Immature natural killer cell (primary cell): ENCODE data around the gene STARD7. TPM values are rescaled to one million over a fixed set of nuclear protein-coding genes. Genes with fewer than 3 reads are reported as not detected.
A peak's percentile ranks its signal among the peaks of the same experiment; 100 is the strongest.
"Not testable (repeated sequence)": the region's sequence is repeated elsewhere in the genome, so short reads cannot be mapped to it uniquely, and the experiment has no call there.

Experiments used
- DNase-seq, 3 donors: peaks; one replicate each; pipeline ENCODE4 v3.0.0; 2022; ENCODE audit warnings: mixed read lengths in 1 of 3
- H3K27ac Mint-ChIP-seq, 6 donors: one replicate each; pipeline ENCODE4 v1.8.0; 2020; ENCODE audit warnings: mixed read lengths in 6 of 6, mild to moderate bottlenecking in 5 of 6, inconsistent platforms in 4 of 6, moderate library complexity in 3 of 6
- H3K27me3 Mint-ChIP-seq, 3 donors: one replicate each; pipeline ENCODE4 v1.8.0; 2020 to 2021; ENCODE audit warnings: low read depth in 3 of 3, mild to moderate bottlenecking in 3 of 3, mixed read lengths in 3 of 3, moderate library complexity in 3 of 3, inconsistent platforms in 1 of 3
- H3K36me3 Mint-ChIP-seq, 3 donors: one replicate each; pipeline ENCODE4 v1.8.0; 2020; ENCODE audit warnings: mixed read lengths in 3 of 3, inconsistent platforms in 2 of 3, mild to moderate bottlenecking in 2 of 3
- H3K4me1 Mint-ChIP-seq, 2 donors: one replicate each; pipeline ENCODE4 v1.8.0; 2020; ENCODE audit warnings: inconsistent platforms in 2 of 2, mild to moderate bottlenecking in 2 of 2, mixed read lengths in 2 of 2, moderate library complexity in 1 of 2
- H3K4me3 Mint-ChIP-seq, 5 donors: one replicate each; pipeline ENCODE4 v1.8.0; 2020; ENCODE audit warnings: mild to moderate bottlenecking in 5 of 5, mixed read lengths in 5 of 5, inconsistent platforms in 3 of 5, moderate library complexity in 3 of 5
- H3K9me3 Mint-ChIP-seq, 6 donors: one replicate each; pipeline ENCODE4 v1.8.0; 2020; ENCODE audit warnings: mild to moderate bottlenecking in 6 of 6, mixed read lengths in 6 of 6, inconsistent platforms in 4 of 6, moderate library complexity in 3 of 6
- polyA plus RNA-seq, 3 donors: library from polyadenylated mRNA; unstranded; fragments of 300-500 nt; fragmentation: Illumina TruSeq; gene quantifications; one replicate each; pipeline ENCODE4 v1.2.3, GENCODE V29; 2021

STARD7 gene
- polyA plus RNA-seq, 3 donors from 2014 or later = 161 to 252 (median 173) TPM

DNA sequence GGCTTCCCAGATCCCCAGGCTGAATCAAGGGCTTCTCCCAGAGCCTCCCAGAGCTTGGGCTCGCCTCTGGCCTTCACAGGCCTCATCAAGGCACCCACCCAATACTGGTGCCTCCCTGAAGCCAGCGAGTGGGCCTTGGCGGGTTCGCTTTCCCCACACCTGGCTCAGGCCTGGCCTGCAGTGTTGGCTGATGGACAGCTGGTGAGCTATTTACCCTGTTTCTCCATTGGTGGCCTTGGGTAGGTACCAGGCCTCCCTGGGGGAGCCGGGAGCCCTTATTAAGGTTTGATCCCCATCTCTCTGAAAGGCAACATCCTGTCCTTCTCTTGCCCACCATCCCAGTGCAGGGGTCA, 45.2 kb downstream of the STARD7 start:
- H3K4me1 Mint-ChIP-seq = peaks cover 64 to 76% of the 10 kb centered on the region in 2 donors
- no peak for DNase-seq
- peaks cover 15 to 28% (median 21%) of the 10 kb centered on the region in 3 donors for H3K27me3 Mint-ChIP-seq
- no peaks in the 10 kb centered on the region for H3K9me3 Mint-ChIP-seq
- peak overlapping the region; percentile 36 to 83 (median 73) for H3K4me3 Mint-ChIP-seq
- H3K36me3 Mint-ChIP-seq = no peaks in the 10 kb centered on the region
- peak overlapping the region; percentile 88 to 98 (median 94) for H3K27ac Mint-ChIP-seq

DNA sequence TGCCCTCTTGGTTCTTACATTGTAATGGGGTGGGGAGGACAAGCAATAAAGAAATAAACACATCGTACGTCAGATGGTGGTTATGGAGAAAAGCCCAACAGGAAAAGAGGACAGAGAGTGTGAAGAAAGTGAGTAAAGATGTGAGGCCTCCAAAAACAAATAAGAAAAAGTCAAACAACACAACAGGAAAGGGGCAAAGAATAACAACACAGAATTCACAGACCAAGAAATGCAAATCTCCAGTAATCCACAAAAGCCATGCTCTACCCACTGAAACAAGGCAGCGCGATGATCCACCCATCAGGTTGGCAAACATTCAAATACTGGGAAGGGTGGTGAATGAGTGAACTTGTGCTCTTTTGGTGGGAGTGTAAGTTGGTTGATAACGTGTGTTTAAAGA, 46.7 kb downstream of the STARD7 start:
- DNase-seq = peak; percentile 80 to 82 (median 81)
- H3K36me3 Mint-ChIP-seq = no peaks in the 10 kb centered on the region
- peaks cover 74 to 82% of the 10 kb centered on the region in 2 donors for H3K4me1 Mint-ChIP-seq
- peaks cover 17 to 28% (median 21%) of the 10 kb centered on the region in 3 donors for H3K27me3 Mint-ChIP-seq
- peak overlapping the region; percentile 55 to 76 (median 67) for H3K4me3 Mint-ChIP-seq
- no peaks in the 10 kb centered on the region for H3K9me3 Mint-ChIP-seq
- H3K27ac Mint-ChIP-seq = peak overlapping the region; percentile 88 to 98 (median 94)

DNA sequence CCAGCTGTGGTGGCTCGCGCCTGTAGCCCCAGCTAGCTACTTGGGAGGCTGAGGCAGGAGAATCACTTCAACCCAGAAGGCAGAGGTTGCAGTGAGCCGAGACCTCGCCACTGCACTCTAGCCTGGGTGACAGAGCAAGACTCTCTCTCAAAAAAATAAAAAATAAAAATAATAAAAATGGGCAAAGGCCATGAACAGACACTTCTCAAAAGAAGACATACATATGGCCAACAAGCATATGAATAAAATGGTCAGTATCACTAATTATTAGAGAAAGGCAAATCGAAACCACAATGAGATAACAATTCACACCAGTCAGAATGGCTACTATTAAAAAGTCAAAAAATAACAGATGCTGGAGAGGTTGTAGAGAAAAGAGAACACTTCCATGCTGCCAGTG, 48.3 kb downstream of the STARD7 start:
- peaks cover 85 to 95% of the 10 kb centered on the region in 2 donors for H3K4me1 Mint-ChIP-seq
- peak overlapping the region in 3 of 5 donors; percentile 35 to 67 (median 67) for H3K4me3 Mint-ChIP-seq
- not testable (repeated sequence) for H3K36me3 Mint-ChIP-seq, H3K9me3 Mint-ChIP-seq, DNase-seq
- H3K27me3 Mint-ChIP-seq = peaks cover 21 to 31% (median 27%) of the 10 kb centered on the region in 3 donors
- H3K27ac Mint-ChIP-seq = peak overlapping the region; percentile 88 to 98 (median 95)

DNA sequence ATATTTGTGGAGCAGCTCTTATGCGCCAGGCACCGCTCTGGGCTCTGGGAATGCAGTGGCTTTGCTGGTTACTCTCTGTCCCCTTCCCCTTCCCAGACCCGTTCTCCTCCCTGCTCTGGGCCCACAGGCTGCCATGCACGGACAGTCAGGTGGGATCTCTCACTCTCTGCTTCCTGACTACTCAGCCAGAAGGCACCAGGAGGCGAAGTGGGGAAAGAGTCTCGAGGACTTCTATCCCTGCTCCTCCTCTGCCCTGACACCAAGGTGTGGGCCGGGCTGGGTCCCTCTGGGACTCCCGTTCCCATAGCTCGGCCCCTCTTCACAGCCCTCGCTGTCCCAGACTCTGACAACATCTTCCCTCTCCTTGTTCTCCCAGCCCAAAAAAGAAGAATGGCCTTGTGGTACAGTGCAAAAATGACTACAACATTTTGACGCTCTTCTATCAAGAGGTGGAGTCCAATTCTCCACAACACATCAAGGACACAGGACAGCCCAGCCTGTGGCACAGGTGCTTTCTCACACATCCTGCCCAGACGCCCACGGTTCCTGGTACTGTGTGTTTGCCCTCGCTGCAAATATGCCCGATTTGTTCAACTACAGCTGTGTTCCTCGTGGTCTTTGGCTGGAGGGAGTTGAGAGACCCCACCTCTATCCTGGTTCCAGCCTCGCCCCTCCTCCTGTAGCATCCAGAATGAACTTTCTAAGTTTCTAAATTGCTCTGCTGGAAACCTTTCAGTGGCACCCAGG, 49.4 kb downstream of the STARD7 start:
- Mint-ChIP-seq H3K27ac (peak overlapping the region; percentile 81 to 97 (median 92)), H3K4me1 (peaks cover 77 to 84% of the 10 kb centered on the region in 2 donors), H3K4me3 (peak overlapping the region; percentile 0 to 80 (median 31)), H3K27me3 (peaks cover 19 to 30% (median 21%) of the 10 kb centered on the region in 3 donors), H3K36me3 (no peaks in the 10 kb centered on the region), H3K9me3 (no peaks in the 10 kb centered on the region)
- peak; percentile 34 to 47 (median 36) for DNase-seq

DNA sequence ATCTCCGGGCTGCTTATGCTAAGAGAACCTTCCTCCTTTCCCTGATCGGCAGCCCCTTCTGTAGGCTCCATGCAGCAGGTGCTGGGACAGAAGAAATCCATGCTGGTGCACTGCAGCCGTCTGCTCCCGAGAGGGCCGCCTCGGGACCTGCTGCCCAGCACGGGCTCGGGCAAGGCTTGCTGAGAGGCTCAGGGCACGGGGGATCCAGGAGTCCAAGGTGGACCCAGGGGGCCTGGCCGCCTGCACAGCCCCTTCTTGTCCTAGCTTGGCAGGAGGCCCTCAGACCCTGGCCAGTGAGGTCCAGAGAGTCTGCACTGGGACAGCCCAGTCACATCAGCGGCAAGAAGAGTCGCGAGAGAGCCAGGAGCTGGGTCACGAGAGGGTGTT, 50.1 kb downstream of the STARD7 start:
- H3K9me3 Mint-ChIP-seq = no peaks in the 10 kb centered on the region
- peaks cover 70 to 77% of the 10 kb centered on the region in 2 donors for H3K4me1 Mint-ChIP-seq
- peak overlapping the region in 4 of 6 donors; percentile 62 to 97 (median 88) for H3K27ac Mint-ChIP-seq
- H3K36me3 Mint-ChIP-seq = no peaks in the 10 kb centered on the region
- no peak for DNase-seq
- H3K27me3 Mint-ChIP-seq = peaks cover 15 to 23% (median 16%) of the 10 kb centered on the region in 3 donors
- H3K4me3 Mint-ChIP-seq = peak overlapping the region in 1 of 5 donors; percentile 78

DNA sequence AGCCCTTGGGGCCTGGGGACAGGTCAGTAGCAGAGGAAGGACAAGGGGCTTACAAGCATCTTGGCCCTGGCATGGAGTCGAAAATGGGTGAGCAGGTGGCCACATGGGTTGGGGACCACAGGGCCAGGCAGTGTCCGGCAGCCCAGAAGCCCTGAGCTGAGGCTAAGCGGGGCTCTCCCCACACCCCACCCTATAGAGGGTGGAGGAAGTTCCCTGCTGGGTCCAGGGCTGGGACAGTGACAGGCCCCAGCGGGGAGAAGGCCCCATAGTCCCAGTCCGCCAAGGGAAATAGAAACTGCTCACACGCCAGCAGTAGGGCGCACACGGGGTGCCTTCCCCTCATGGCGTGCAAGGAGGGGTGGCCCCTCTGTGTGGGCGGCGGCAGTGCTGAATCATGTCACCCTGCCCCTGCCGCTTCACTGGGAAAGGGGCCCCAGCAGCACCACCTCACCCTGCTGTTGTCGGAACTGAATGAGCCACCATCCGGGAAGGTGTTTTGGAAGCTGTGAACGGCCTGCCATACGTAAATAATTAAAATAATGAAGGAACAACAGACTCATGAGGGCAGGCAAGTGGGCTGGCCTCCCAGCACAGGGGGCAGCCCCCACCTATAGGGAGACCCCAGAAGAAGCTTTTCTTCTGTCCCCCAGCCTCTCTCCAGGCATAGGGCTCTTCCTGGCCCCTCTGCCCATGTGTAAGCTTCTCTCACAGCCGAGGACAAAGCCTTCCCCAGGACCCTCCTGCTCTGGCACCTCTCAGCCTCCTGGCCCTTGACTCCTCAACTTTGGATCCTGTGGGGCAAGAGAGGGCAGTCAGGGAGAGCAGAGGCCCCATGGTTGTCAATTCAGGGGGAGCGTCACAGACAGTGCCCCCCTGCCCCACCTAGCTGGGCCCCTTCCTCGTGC, 50.7 kb downstream of the STARD7 start:
- peak overlapping the region; percentile 62 to 94 (median 88) for H3K27ac Mint-ChIP-seq
- peaks cover 63 to 70% of the 10 kb centered on the region in 2 donors for H3K4me1 Mint-ChIP-seq
- peaks cover 13 to 20% (median 14%) of the 10 kb centered on the region in 3 donors for H3K27me3 Mint-ChIP-seq
- no peaks in the 10 kb centered on the region for H3K9me3 Mint-ChIP-seq
- peak; percentile 48 to 68 (median 61) for DNase-seq
- H3K36me3 Mint-ChIP-seq = no peaks in the 10 kb centered on the region
- peak overlapping the region in 4 of 5 donors; percentile 40 to 70 (median 55) for H3K4me3 Mint-ChIP-seq

DNA sequence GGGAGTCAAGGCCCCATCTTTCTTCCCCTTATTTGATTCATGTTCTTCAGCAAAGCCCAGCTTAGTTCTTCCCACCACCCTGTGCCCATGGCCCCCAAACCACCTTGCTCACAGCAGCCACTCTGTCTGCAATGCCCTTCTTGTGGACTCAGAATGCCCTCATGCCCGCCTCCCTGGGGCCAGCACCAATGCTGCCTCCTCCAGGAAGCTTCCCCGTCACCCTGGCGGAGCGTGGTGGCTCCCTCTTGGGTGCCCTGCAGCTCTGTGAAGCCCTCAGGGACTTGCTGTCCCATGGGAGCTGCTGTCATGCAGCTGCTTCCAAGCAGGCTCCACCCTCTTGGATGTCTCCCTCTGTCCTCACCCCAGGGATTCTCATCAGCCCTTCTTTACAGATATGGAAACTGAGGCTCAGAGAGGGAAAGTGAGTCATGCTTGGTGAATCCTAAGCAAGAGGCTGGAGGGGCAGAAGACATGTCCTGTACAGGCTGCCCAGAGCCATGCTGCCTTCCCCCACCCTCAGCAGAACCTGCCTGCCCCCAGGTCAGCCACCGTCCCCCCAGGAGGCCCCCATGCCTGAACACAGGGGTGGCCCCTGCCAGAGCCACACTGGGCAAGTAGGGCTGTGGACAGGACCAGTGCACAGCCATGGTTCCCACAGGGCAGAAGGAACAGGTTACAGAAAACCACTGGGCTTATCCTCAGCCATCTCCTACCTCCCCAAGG, 51.5 kb downstream of the STARD7 start:
- DNase-seq = no peak
- Mint-ChIP-seq H3K36me3 (no peaks in the 10 kb centered on the region), H3K4me3 (peak overlapping the region; percentile 14 to 76 (median 36)), H3K27me3 (peaks cover 8 to 15% (median 11%) of the 10 kb centered on the region in 3 donors), H3K9me3 (no peaks in the 10 kb centered on the region), H3K4me1 (peaks cover 55 to 62% of the 10 kb centered on the region in 2 donors), H3K27ac (peak overlapping the region; percentile 62 to 94 (median 88))

DNA sequence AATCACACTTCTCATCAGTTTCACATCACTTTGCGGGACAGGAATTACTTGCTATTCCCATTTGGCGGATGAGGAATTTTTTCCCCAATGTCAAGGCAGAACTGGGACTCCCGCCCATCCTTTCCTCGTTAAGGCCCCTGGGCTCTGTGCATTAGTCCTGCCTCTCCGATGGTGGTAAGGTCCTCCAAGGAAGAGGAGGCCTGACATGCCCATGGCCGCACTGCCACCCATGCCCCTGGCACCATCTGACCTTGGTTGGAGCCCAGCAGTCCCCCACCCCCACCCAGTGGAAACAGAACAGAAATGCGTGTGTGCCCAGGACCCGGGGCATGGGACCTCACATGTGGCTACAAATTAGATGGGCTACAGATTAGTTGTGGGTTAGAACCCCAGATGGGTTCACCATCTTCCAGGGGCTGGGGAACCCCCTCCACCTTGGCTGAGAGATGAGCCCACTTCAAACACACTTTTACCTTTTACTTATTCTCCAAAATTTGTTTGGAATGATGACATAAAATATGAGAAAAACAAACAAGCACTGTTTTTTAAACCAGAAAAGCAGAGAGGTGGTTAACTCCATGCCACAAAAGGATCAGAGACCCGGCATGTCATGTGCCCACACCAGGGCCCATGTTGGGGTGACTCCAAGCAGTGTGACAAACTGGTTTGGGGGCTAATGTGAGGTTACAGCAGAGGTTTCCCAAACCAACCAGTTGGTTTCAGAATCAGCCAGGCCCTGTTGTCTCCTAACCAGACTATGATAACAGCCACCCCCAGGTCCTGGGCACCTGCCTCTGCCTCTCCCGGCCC, 52.4 kb downstream of the STARD7 start:
- Mint-ChIP-seq H3K27me3 (peaks cover 6 to 12% (median 12%) of the 10 kb centered on the region in 3 donors), H3K27ac (peak overlapping the region; percentile 55 to 94 (median 86)), H3K4me1 (peaks cover 49 to 53% of the 10 kb centered on the region in 2 donors), H3K4me3 (peak overlapping the region; percentile 13 to 76 (median 44)), H3K36me3 (no peaks in the 10 kb centered on the region), H3K9me3 (no peaks in the 10 kb centered on the region)
- DNase-seq = peak; percentile 65 to 74 (median 72)

DNA sequence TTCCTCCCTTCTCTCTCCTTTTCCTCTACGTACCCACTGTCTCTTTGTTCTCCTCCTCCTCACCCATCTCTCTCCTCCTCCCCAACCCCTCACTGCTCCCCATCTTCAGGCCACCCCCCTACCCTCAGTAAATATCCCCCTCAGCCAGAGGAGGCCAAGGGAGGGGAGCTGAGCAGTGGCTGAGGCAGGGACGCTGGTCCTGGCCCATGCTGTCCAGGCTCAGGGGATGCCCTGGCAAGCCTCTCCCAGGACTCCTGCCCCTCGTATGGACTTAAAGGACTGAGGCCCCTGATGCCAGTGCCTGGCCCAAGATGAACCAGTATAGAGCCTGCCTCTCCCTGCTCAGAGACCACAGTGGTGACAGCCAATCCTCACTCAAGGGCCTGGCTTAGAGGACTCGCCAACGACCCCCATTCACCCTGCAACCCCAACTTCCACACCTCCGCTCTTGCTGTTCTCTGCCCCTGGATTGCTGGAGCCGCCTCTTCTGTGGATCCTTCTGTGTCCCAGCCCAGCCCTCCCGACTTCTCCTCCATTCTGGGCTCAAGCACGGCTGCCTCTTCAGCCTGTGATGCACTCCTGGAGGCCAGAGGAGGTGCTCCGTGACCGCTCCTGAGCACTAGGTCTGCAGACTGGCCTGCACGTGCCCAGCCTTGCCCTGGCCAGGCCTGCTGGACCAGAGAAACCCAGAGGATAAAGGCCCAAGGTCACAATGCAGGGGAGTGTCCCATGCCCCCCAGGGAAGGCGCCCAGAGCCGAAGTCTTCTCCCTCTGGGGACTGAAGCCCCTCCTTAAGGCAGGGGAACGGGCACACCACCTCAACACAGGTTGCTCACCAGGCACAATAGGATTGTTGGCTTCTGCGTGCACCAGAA, 53.9 kb downstream of the STARD7 start:
- Mint-ChIP-seq H3K27me3 (peaks cover 6 to 12% (median 8%) of the 10 kb centered on the region in 3 donors), H3K4me3 (no peak overlapping the region), H3K9me3 (no peaks in the 10 kb centered on the region), H3K4me1 (peaks cover 38 to 39% of the 10 kb centered on the region in 2 donors), H3K27ac (peak overlapping the region in 4 of 6 donors; percentile 39 to 73 (median 58)), H3K36me3 (no peaks in the 10 kb centered on the region)
- no peak for DNase-seq

DNA sequence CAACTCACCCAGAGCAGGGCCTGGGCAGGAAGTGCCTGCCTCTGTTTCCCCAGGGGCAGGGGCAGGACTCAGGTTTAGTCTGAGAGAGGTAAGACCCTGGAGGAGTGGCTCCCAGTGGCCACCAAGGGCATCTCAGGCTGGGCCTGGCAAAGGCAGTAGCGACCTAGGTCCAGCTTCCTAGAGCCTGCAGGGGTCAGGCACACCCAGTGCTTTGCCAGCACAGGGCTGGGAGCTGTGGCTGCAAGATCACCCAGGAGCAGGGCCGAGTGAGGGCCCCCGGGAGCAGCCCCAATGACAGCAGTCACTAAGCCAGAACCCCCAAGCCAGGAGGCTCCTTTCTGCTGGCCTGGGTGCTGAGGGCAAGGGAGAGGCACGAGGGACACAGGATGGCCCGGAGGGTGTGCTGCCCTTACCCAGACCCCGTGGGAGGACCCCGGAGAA, 54.6 kb downstream of the STARD7 start:
- DNase-seq = no peak
- H3K9me3 Mint-ChIP-seq = no peaks in the 10 kb centered on the region
- no peaks in the 10 kb centered on the region for H3K36me3 Mint-ChIP-seq
- H3K4me3 Mint-ChIP-seq = no peak overlapping the region
- peak overlapping the region in 3 of 6 donors; percentile 54 to 97 (median 88) for H3K27ac Mint-ChIP-seq
- peaks cover 6 to 8% (median 7%) of the 10 kb centered on the region in 3 donors for H3K27me3 Mint-ChIP-seq
- peaks cover 35 to 36% of the 10 kb centered on the region in 2 donors for H3K4me1 Mint-ChIP-seq

DNA sequence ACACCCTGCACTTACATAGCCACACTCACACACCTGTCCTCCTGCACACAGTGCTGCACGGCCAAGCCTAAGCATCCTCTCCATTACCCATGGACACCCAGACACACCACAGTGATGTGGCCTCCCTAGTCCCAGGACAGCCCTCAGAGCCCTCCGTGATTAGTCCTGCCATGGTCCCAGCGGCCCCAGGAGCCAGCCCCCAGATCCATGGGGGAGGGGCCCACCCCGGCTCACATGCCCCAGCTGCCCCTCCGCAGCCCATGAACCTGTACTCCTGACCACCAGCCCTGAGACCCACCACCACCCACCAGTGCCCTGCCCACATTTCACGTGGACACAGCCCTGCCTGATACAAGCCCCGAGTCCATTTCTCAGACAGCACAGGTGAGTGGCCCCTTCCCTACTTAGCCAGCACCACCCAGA, 55.3 kb downstream of the STARD7 start:
- no peak overlapping the region for H3K4me3 Mint-ChIP-seq
- H3K4me1 Mint-ChIP-seq = peaks cover 40 to 41% of the 10 kb centered on the region in 2 donors
- no peak for DNase-seq
- peak overlapping the region in 5 of 6 donors; percentile 54 to 97 (median 88) for H3K27ac Mint-ChIP-seq
- H3K36me3 Mint-ChIP-seq = no peaks in the 10 kb centered on the region
- peaks cover 8 to 14% (median 10%) of the 10 kb centered on the region in 3 donors for H3K27me3 Mint-ChIP-seq
- H3K9me3 Mint-ChIP-seq = no peaks in the 10 kb centered on the region
